Omental fat pad (tissue), 4 donors: ENCODE results near the gene HOTAIR. TPM values are rescaled to one million over a fixed set of nuclear protein-coding genes. Genes with fewer than 3 reads are reported as not detected.

Experiments
- ATAC-seq: fragments of 150-250 bp; one replicate; pipeline ENCODE4 v1.9.1; 2016; ENCODE audit warnings: mild to moderate bottlenecking, moderate library complexity; ENCODE audit not compliant: low FRiP score
- DNase-seq: peaks from one replicate; pipeline ENCODE4 v3.0.0-alpha.2; 2019; ENCODE audit warnings: low spot score
- total RNA-seq, 4 donors: library from RNA; depleted of rRNA; stranded (reverse); fragments of >200 nt; gene quantifications; one replicate each; pipeline ENCODE4 v1.1.0, GENCODE V29; 2016
- TF ChIP-seq, protein P1 (sequence below), 3 donors: fragments of 450-650 bp; IDR thresholded peaks; one replicate each; pipeline ENCODE4 v1.5.1; 2016 to 2017; ENCODE audit warnings: antibody characterized with exemption in 3 of 3, mild to moderate bottlenecking in 3 of 3, moderate library complexity in 2 of 3

The HOTAIR gene
- total RNA-seq, 4 donors from 2014 or later, result 0.32 TPM; not detected in 3

DNA sequence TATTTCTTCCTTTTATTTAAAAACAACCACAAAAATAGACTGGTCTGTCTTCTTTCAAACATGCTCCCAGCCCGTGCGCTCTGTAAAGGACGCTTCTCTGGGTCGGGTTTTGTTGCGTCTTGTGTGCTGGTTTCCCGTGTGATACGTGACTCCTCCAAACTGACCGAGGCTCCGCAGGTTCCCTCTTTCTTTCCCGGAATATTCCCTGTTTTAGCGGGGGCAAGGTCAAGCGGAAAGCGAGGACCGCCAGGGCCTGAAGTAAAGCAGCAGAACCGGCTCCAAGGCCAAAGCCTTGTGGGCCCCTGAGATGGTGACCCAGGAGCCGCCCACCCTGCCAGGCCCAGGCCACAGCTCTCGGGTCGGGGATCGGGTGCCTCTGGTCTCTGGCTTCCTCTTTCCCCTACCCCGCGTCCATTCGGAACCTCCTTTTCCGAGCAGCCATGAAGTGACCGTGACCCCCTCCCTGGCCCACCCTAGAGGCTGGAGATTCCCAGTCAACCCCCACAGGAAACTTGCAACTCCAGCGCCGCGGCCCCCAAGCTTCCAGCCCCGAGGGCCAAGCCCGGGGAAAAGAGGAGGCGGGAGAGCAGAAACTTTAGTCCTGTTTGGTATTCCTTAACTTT, 9.3 kb upstream of the HOTAIR start:
- ATAC-seq, result no peak
- DNase-seq, result no peak

DNA sequence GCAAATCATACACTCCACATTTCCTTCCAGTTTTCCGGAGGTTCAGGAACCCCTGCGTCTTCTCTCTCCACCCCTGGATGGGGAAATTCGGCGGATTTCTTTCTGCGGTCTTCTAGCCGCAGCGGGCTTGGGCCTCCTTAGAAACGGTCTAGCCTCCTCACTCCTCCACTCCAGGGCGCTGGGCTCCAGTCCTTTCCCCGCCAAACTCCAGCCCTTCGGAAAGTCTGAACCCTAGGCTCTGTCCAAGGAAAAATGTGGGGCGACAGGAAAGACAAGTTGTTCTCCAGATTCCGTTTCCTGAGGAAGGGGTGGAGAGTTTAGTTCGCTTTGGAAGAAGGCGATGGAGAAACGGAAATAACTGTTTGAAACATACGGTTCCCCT, 8.8 kb upstream of the HOTAIR start:
- DNase-seq (no peak), ATAC-seq (no peak)
- TF ChIP-seq, protein P1, sequence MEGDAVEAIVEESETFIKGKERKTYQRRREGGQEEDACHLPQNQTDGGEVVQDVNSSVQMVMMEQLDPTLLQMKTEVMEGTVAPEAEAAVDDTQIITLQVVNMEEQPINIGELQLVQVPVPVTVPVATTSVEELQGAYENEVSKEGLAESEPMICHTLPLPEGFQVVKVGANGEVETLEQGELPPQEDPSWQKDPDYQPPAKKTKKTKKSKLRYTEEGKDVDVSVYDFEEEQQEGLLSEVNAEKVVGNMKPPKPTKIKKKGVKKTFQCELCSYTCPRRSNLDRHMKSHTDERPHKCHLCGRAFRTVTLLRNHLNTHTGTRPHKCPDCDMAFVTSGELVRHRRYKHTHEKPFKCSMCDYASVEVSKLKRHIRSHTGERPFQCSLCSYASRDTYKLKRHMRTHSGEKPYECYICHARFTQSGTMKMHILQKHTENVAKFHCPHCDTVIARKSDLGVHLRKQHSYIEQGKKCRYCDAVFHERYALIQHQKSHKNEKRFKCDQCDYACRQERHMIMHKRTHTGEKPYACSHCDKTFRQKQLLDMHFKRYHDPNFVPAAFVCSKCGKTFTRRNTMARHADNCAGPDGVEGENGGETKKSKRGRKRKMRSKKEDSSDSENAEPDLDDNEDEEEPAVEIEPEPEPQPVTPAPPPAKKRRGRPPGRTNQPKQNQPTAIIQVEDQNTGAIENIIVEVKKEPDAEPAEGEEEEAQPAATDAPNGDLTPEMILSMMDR (IDR thresholded peaks at IDR 0.05), result no peak

More for the DNA sequence above, 9.3 kb upstream of the HOTAIR start:
- TF ChIP-seq, protein P1 (IDR thresholded peaks at IDR 0.05), result no peak

DNA sequence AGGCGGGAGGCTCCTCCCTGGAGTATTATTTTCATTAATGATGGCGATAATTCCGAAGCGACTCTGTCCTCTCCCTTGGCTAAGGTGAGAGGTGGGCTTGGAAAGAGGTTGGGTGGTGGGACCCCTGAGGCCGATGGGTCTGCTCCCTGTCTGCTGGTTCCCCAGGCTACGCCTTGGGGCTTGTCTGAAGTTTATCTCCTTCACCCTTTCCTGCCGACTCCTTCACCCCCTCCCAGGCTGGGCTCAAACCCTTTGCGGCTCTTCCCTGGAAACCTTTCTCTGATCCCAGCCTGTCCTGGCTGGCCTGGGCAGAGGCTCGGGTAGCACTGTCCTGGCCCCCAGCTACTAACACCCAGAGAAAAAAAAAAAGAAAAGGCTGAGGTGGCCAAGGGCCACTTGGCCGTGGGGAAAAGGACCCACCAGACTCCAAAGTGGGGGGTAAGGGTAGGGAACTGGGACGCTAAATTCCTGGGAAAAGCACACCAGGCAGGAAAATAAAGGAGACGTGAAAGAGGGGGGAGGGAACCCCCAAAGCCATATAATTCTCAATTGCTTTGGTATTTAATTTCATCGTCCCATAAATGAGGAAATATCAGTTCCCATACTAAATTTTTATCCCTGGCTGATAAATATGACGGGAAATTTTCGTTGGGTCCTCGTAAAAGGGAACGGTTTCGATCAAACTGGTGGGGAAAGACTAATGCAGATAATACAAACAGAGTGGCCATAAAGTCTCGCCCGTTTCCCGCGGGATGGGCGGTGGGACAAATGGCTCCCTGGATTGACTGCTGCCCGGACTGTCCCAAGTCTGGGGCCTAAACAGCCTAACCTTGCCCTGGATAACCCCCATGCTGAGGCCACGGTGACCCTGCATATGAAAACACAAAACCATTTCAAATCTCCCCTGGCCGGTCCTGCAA, 8.2 kb upstream of the HOTAIR start:
- no peak for DNase-seq
- no peak for ATAC-seq
- TF ChIP-seq, protein P1 (IDR thresholded peaks at IDR 0.05), result no peak

DNA sequence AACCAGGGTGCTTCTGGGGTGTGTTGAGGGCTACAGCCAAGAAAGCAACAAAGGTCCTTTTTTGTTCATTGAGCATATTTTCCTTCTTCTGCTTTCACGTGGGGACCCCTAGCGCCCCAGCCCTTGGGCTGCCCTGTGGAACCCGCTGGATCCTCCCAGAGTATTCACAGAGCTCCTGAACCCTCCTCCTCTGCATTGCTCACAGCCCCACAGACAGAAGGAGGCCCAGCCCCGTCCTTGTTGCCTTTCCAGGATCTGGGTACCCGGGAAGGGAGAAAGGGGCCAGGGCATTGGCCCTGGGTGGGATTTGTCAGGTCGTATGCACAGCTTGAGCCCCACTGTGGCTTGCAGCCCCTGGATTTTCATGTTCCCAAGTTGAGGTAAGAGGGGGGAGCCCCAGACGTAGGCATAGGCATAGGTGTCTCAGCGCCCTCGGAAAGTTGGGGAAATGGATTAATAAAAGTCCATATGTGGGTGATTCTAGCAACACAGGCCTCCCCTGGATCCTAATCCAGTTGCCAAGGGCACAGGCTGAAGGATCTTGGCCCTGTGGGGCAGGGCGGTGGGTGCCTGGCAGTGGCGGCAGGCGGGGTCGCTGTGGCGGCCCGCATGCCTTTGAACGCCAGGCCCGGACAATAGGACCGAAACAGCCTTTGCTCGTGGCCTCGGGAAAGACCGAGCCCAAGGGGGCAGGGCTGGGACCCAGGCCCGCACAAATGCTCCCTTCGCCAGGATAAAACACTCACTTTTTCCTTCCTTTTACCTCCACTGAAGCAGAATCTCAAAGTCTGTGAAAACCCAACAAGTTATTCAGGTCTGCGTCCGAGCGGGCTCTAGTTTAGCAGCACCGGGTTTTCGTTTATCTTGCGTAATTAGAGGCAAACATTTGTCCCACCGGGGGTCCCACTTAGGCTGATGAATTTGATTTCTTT, 7.1 kb upstream of the HOTAIR start:
- TF ChIP-seq, protein P1 (IDR thresholded peaks at IDR 0.05), result no peak
- no peak for ATAC-seq
- DNase-seq, result no peak

DNA sequence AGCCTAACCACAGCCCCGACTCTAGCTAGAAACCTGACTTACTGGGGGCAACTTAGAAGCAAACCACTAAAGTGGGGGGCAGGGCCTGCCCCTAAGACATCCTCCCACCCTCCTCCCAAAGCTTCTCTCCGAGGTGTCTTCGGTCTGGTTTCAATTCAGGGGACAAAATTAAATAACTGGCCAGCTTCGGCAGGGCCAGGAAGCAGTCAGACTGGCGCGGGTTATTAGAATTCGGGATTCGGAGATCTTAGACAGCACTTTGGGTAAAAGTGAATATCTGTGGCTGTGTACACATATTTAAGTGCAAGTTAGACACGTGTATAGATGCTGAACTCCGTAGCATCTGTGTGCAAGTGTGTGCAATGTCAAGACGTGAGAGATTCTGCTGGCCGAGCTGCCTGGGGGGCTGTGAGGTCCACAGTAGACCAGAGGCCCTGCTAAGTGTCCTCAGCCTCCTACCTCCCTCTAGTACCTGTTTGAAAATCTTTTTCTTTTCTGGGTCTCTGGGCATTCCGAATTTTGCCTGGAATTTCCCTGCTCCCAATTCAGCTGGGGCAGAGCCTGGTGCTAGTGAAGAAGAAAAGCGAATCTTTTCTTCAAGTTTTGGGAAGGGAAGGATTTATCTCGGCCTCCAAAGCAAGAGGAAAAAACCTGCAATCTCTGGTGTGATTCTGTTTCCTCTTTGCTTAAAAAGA, 6.2 kb upstream of the HOTAIR start:
- no peak for ATAC-seq
- TF ChIP-seq, protein P1 (IDR thresholded peaks at IDR 0.05), result no peak
- no peak for DNase-seq

DNA sequence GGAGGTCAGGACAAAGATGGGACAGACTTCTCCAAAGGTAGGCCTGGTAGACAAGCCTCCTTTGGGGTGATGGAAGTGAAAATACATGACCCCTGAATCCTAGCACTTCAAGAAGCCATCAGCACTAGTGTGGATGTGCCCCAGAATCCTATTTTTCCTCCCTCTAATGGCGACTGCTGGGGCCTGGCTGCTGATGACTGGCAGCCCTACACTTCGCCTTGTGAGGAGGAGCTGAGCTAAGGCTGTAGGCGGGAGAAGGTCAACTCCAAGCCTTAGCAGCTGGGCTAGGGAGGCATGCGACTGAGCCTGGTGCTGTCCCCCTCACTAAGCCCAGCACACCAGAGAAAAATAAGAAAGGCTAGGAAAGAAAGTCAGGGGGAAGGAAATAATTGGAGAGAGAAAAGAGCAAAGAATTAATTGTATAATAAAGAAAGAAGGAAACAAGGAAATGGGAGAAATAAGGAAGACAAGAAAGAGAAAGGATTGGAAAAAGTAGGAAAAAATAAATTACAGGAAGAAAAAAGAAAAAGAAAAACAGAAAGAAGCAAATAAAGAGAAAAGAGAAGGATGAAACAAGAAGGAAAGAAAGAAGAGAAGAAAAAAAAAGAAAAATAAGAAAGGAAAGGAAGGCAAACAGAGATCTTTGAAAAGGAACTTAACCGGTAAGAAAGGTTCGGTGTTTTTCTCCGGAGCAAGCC, 5.5 kb upstream of the HOTAIR start:
- TF ChIP-seq, protein P1 (IDR thresholded peaks at IDR 0.05), result no peak
- ATAC-seq (no peak), DNase-seq (no peak)
